Ascending aorta (tissue), 2 donors: ENCODE data around the gene TET2. TPM values are rescaled to one million over a fixed set of nuclear protein-coding genes. Genes with fewer than 3 reads are reported as not detected.

Source experiments
- DNase-seq, 2 donors: peaks; one replicate each; pipeline ENCODE4 v3.0.0-alpha.2; 2019; ENCODE audit warnings: low spot score in 2 of 2
- H3K27ac ChIP-seq, 2 donors: fragments of 200-600 bp; sonication (generic); one replicate each; pipeline ENCODE4 v1.5.1; 2016 to 2017; ENCODE audit warnings: mild to moderate bottlenecking in 1 of 2
- H3K27me3 ChIP-seq: fragments of 200-600 bp; sonication (generic); one replicate; pipeline ENCODE4 v1.5.1; 2017
- H3K36me3 ChIP-seq, 2 donors: fragments of 200-600 bp; sonication (generic); one replicate each; pipeline ENCODE4 v1.5.1; 2016
- H3K4me1 ChIP-seq, 2 donors: fragments of 200-600 bp; sonication (generic); one replicate each; pipeline ENCODE4 v1.5.1; 2016 to 2017; ENCODE audit warnings: mild to moderate bottlenecking in 1 of 2
- H3K4me3 ChIP-seq, 2 donors: fragments of 200-600 bp; sonication (generic); one replicate each; pipeline ENCODE4 v1.5.1; 2016 to 2017; ENCODE audit warnings: mild to moderate bottlenecking in 1 of 2
- H3K9me3 ChIP-seq, 2 donors: fragments of 200-600 bp; sonication (generic); one replicate each; pipeline ENCODE4 v1.5.1; 2016
- CTCF ChIP-seq, 3 experiments: fragments of 200-600 bp in 2 of 3; fragments of 450-650 bp in 1 of 3; sonication (generic) in 2 of 3; IDR thresholded peaks; one replicate each; pipeline ENCODE4 v1.5.1; 2016 to 2019; ENCODE audit warnings: antibody characterized with exemption in 3 of 3, mild to moderate bottlenecking in 1 of 3, moderate library complexity in 1 of 3
- intact Hi-C: fragments of 100-400 bp; cut with DNase I; formaldehyde crosslinking; loops from one replicate; pipeline ENCODE4 v1.15.1; 2023
- total RNA-seq: library from RNA; depleted of rRNA; stranded (reverse); fragments of >200 nt; gene quantifications from one replicate; pipeline ENCODE4 v1.1.0, GENCODE V29; 2016

TET2 gene
- total RNA-seq, 1 donor from 2014 or later = 14.8 TPM

GRCh38 chr4:105145156-105145902 is 1.3 kb upstream of the TET2 start:
- H3K4me1 ChIP-seq = peaks cover 0 to 2% of the 10 kb centered on the region in 2 donors

GRCh38 chr4:105145903-105146275 is 787 bp upstream of the TET2 start:
- intact Hi-C loops = loop anchor here (1.0 to 10.0 kb wide), 7 partner anchors 43 to 1169 kb away; partner anchors contain the start of genes AIMP1, GSTCD, INTS12 and NPNT
- Histone ChIP-seq H3K9me3 (no peaks in the 10 kb centered on the region), H3K27ac (peak overlapping the region; percentile 86 to 88), H3K36me3 (no peaks in the 10 kb centered on the region), H3K4me1 (peaks cover 0 to 2% of the 10 kb centered on the region in 2 donors), H3K4me3 (peak overlapping the region; percentile 89 to 91), H3K27me3 (no peaks in the 10 kb centered on the region)
- no peak for DNase-seq
- TF ChIP-seq CTCF (IDR thresholded peaks at IDR 0.05) = no peak

More at GRCh38 chr4:105145156-105145902, 1.3 kb upstream of the TET2 start:
- no peak for DNase-seq
- H3K9me3 ChIP-seq = no peaks in the 10 kb centered on the region
- H3K36me3 ChIP-seq = no peaks in the 10 kb centered on the region
- intact Hi-C loops = loop anchor here (5.0 to 10.0 kb wide), 5 partner anchors 249 to 1169 kb away; partner anchors contain the start of genes AIMP1, GSTCD, INTS12 and NPNT
- no peaks in the 10 kb centered on the region for H3K27me3 ChIP-seq
- H3K4me3 ChIP-seq = peak overlapping the region; percentile 89 to 91
- peak overlapping the region; percentile 86 to 88 for H3K27ac ChIP-seq
- no peak for TF ChIP-seq CTCF (IDR thresholded peaks at IDR 0.05)

GRCh38 chr4:105147016-105147552 is 408 bp downstream of the TET2 start:
- H3K9me3 ChIP-seq = no peaks in the 10 kb centered on the region
- H3K27ac ChIP-seq = peak overlapping the region; percentile 86 to 88
- H3K27me3 ChIP-seq = no peaks in the 10 kb centered on the region
- peaks cover 0 to 2% of the 10 kb centered on the region in 2 donors for H3K4me1 ChIP-seq
- no peak for DNase-seq
- peak overlapping the region; percentile 89 to 91 for H3K4me3 ChIP-seq
- no peak for TF ChIP-seq CTCF (IDR thresholded peaks at IDR 0.05)
- H3K36me3 ChIP-seq = no peaks in the 10 kb centered on the region
- intact Hi-C loops = loop anchor here (2.0 to 10.0 kb wide), 6 partner anchors 42 to 1168 kb away; partner anchors contain the start of genes AIMP1, GSTCD, INTS12 and NPNT

GRCh38 chr4:105147553-105148161 is 981 bp downstream of the TET2 start:
- Histone ChIP-seq H3K27ac (peak overlapping the region; percentile 86 to 88), H3K9me3 (no peaks in the 10 kb centered on the region), H3K4me1 (peaks cover 0 to 2% of the 10 kb centered on the region in 2 donors), H3K36me3 (no peaks in the 10 kb centered on the region), H3K4me3 (peak overlapping the region; percentile 89 to 91), H3K27me3 (no peaks in the 10 kb centered on the region)
- intact Hi-C loops = loop anchor here (2.0 to 10.0 kb wide), 6 partner anchors 41 to 1167 kb away; partner anchors contain the start of genes AIMP1, GSTCD, INTS12 and NPNT
- no peak for TF ChIP-seq CTCF (IDR thresholded peaks at IDR 0.05)
- DNase-seq = no peak

- TF ChIP-seq CTCF (IDR thresholded peaks at IDR 0.05) = no peak
- Histone ChIP-seq H3K4me1 (peaks cover 0 to 2% of the 10 kb centered on the region in 2 donors), H3K4me3 (peak overlapping the region; percentile 89 to 91), H3K36me3 (no peaks in the 10 kb centered on the region), H3K9me3 (no peaks in the 10 kb centered on the region), H3K27me3 (no peaks in the 10 kb centered on the region), H3K27ac (peak overlapping the region in 1 of 2 donors; percentile 88)
- intact Hi-C loops = loop anchor here (5.0 to 10.0 kb wide), 5 partner anchors 246 to 1166 kb away; partner anchors contain the start of genes AIMP1, GSTCD, INTS12 and NPNT
- DNase-seq = no peak
These were observed 1.7 kb downstream of the TET2 start for GRCh38 chr4:105148356-105148755.
